Measurements from ENCODE around the gene PLEKHG5.

The PLEKHG5 gene

GRCh38 chr1:6462412-6463119 is 28.9 kb downstream of the PLEKHG5 start:
- H3K4me1 ChIP-seq (ENCODE audit: control extremely low read depth in 1 of 4, control insufficient read depth in 4 of 4, insufficient read depth in 4 of 4, low read length in 3 of 4): peaks cover 0 to 31% (median 29%) of the 10 kb centered on the region in 4 experiments
- H3K9me3 ChIP-seq (ENCODE audit: control extremely low read depth in 1 of 5, control insufficient read depth in 4 of 5, insufficient read depth in 2 of 5, low read depth in 1 of 5, low read length in 4 of 5): no peaks in the 10 kb centered on the region
- H3K27me3 ChIP-seq (replicated peaks in 2 of 5; ENCODE audit: control insufficient read depth in 4 of 5, insufficient read depth in 5 of 5, low read length in 4 of 5): peaks cover 0 to 54% (median 6%) of the 10 kb centered on the region in 5 experiments
- peaks cover 0 to 5% (median 0%) of the 10 kb centered on the region in 4 experiments for H3K36me3 ChIP-seq (ENCODE audit: control insufficient read depth in 4 of 4, insufficient read depth in 4 of 4, low read length in 3 of 4)
- DNase-seq: no peak
- H3K27ac ChIP-seq (ENCODE audit: insufficient read depth in 1 of 2, low read depth in 1 of 2, low read length in 2 of 2, poor library complexity in 1 of 2, severe bottlenecking in 2 of 2): no peak overlapping the region
- CTCF ChIA-PET: interaction anchor here (0.7 to 1.7 kb wide), 4 partner anchors 11 to 24 kb away, joined by 3 to 7 read pairs (median 4); no protein-coding TSS in a partner anchor
- no peak overlapping the region for H3K4me3 ChIP-seq (ENCODE audit: control insufficient read depth in 1 of 7, extremely low read depth in 1 of 7, insufficient read depth in 4 of 7, low read depth in 2 of 7, low read length in 6 of 7)
- 98% methylated on average over 7 of the region's 13 CpGs for WGBS (ENCODE audit: insufficient coverage)
- POLR2A ChIA-PET: no interaction called here

- H3K27me3 ChIP-seq (replicated peaks in 2 of 5; ENCODE audit: control insufficient read depth in 4 of 5, insufficient read depth in 5 of 5, low read length in 4 of 5): peaks cover 0 to 55% (median 8%) of the 10 kb centered on the region in 5 experiments
- POLR2A ChIA-PET: no interaction called here
These were observed 29.7 kb downstream of the PLEKHG5 start for GRCh38 chr1:6461538-6462411.

GRCh38 chr1:6461051-6461530 is 30.4 kb downstream of the PLEKHG5 start:
- Histone ChIP-seq H3K4me1 (ENCODE audit: control extremely low read depth in 1 of 4, control insufficient read depth in 4 of 4, insufficient read depth in 4 of 4, low read length in 3 of 4) (peaks cover 0 to 30% (median 28%) of the 10 kb centered on the region in 4 experiments), H3K27me3 (replicated peaks in 2 of 5; ENCODE audit: control insufficient read depth in 4 of 5, insufficient read depth in 5 of 5, low read length in 4 of 5) (peaks cover 0 to 55% (median 12%) of the 10 kb centered on the region in 5 experiments), H3K9me3 (ENCODE audit: control extremely low read depth in 1 of 5, control insufficient read depth in 4 of 5, insufficient read depth in 2 of 5, low read depth in 1 of 5, low read length in 4 of 5) (no peaks in the 10 kb centered on the region), H3K27ac (ENCODE audit: insufficient read depth in 1 of 2, low read depth in 1 of 2, low read length in 2 of 2, poor library complexity in 1 of 2, severe bottlenecking in 2 of 2) (no peak overlapping the region), H3K4me3 (ENCODE audit: control insufficient read depth in 1 of 7, extremely low read depth in 1 of 7, insufficient read depth in 4 of 7, low read depth in 2 of 7, low read length in 6 of 7) (no peak overlapping the region), H3K36me3 (ENCODE audit: control insufficient read depth in 4 of 4, insufficient read depth in 4 of 4, low read length in 3 of 4) (peaks cover 0 to 5% (median 0%) of the 10 kb centered on the region in 4 experiments)
- no peak for DNase-seq
- POLR2A ChIA-PET: no interaction called here
- 96% methylated on average over 40 of the region's 40 CpGs for WGBS (ENCODE audit: insufficient coverage)
- CTCF ChIA-PET: interaction anchor here (1.7 kb wide), 1 partner anchor 12 kb away, joined by 7 read pairs; no protein-coding TSS in a partner anchor

More at GRCh38 chr1:6461538-6462411, 29.7 kb downstream of the PLEKHG5 start:
- no peak for DNase-seq
- no peak overlapping the region for H3K27ac ChIP-seq (ENCODE audit: insufficient read depth in 1 of 2, low read depth in 1 of 2, low read length in 2 of 2, poor library complexity in 1 of 2, severe bottlenecking in 2 of 2)
- H3K36me3 ChIP-seq (ENCODE audit: control insufficient read depth in 4 of 4, insufficient read depth in 4 of 4, low read length in 3 of 4): peaks cover 0 to 5% (median 0%) of the 10 kb centered on the region in 4 experiments
- H3K4me3 ChIP-seq (ENCODE audit: control insufficient read depth in 1 of 7, extremely low read depth in 1 of 7, insufficient read depth in 4 of 7, low read depth in 2 of 7, low read length in 6 of 7): no peak overlapping the region
- peaks cover 0 to 31% (median 29%) of the 10 kb centered on the region in 4 experiments for H3K4me1 ChIP-seq (ENCODE audit: control extremely low read depth in 1 of 4, control insufficient read depth in 4 of 4, insufficient read depth in 4 of 4, low read length in 3 of 4)
- no peaks in the 10 kb centered on the region for H3K9me3 ChIP-seq (ENCODE audit: control extremely low read depth in 1 of 5, control insufficient read depth in 4 of 5, insufficient read depth in 2 of 5, low read depth in 1 of 5, low read length in 4 of 5)
- CTCF ChIA-PET: interaction anchor here (0.7 to 1.7 kb wide), 3 partner anchors 11 to 24 kb away, joined by 3 to 7 read pairs (median 3); no protein-coding TSS in a partner anchor
- 96% methylated on average over 47 of the region's 48 CpGs for WGBS (ENCODE audit: insufficient coverage)

GRCh38 chr1:6460301-6461050 is 31.0 kb downstream of the PLEKHG5 start:
- 34% methylated on average over 35 of the region's 39 CpGs for WGBS (ENCODE audit: insufficient coverage)
- POLR2A ChIA-PET: interaction anchor here (0.6 kb wide), 1 partner anchor 34 kb away, joined by 3 read pairs; no protein-coding TSS in a partner anchor
- Histone ChIP-seq H3K27me3 (replicated peaks in 2 of 5; ENCODE audit: control insufficient read depth in 4 of 5, insufficient read depth in 5 of 5, low read length in 4 of 5) (peaks cover 0 to 53% (median 14%) of the 10 kb centered on the region in 5 experiments), H3K36me3 (ENCODE audit: control insufficient read depth in 4 of 4, insufficient read depth in 4 of 4, low read length in 3 of 4) (peaks cover 0 to 5% (median 0%) of the 10 kb centered on the region in 4 experiments), H3K27ac (ENCODE audit: insufficient read depth in 1 of 2, low read depth in 1 of 2, low read length in 2 of 2, poor library complexity in 1 of 2, severe bottlenecking in 2 of 2) (no peak overlapping the region), H3K4me1 (ENCODE audit: control extremely low read depth in 1 of 4, control insufficient read depth in 4 of 4, insufficient read depth in 4 of 4, low read length in 3 of 4) (peaks cover 0 to 25% (median 23%) of the 10 kb centered on the region in 4 experiments), H3K9me3 (ENCODE audit: control extremely low read depth in 1 of 5, control insufficient read depth in 4 of 5, insufficient read depth in 2 of 5, low read depth in 1 of 5, low read length in 4 of 5) (no peaks in the 10 kb centered on the region), H3K4me3 (ENCODE audit: control insufficient read depth in 1 of 7, extremely low read depth in 1 of 7, insufficient read depth in 4 of 7, low read depth in 2 of 7, low read length in 6 of 7) (peak overlapping the region in 3 of 7 experiments; percentile 5 to 42 (median 37))
- no peak for DNase-seq
- CTCF ChIA-PET: interaction anchor here (0.7 to 1.6 kb wide), 3 partner anchors 13 to 256 kb away, joined by 3 to 6 read pairs (median 3); no protein-coding TSS in a partner anchor

GRCh38 chr1:6459850-6460265 is 31.6 kb downstream of the PLEKHG5 start:
- Histone ChIP-seq H3K36me3 (ENCODE audit: control insufficient read depth in 4 of 4, insufficient read depth in 4 of 4, low read length in 3 of 4) (peaks cover 0 to 5% (median 0%) of the 10 kb centered on the region in 4 experiments), H3K27ac (ENCODE audit: insufficient read depth in 1 of 2, low read depth in 1 of 2, low read length in 2 of 2, poor library complexity in 1 of 2, severe bottlenecking in 2 of 2) (no peak overlapping the region), H3K4me3 (ENCODE audit: control insufficient read depth in 1 of 7, extremely low read depth in 1 of 7, insufficient read depth in 4 of 7, low read depth in 2 of 7, low read length in 6 of 7) (peak overlapping the region in 3 of 7 experiments; percentile 13 to 42 (median 37)), H3K4me1 (ENCODE audit: control extremely low read depth in 1 of 4, control insufficient read depth in 4 of 4, insufficient read depth in 4 of 4, low read length in 3 of 4) (peaks cover 0 to 25% (median 23%) of the 10 kb centered on the region in 4 experiments), H3K27me3 (replicated peaks in 2 of 5; ENCODE audit: control insufficient read depth in 4 of 5, insufficient read depth in 5 of 5, low read length in 4 of 5) (peaks cover 0 to 54% (median 14%) of the 10 kb centered on the region in 5 experiments), H3K9me3 (ENCODE audit: control extremely low read depth in 1 of 5, control insufficient read depth in 4 of 5, insufficient read depth in 2 of 5, low read depth in 1 of 5, low read length in 4 of 5) (no peaks in the 10 kb centered on the region)
- DNase-seq: peak in 2 of 3 donors; percentile 58 to 64
- WGBS (ENCODE audit: insufficient coverage): 3% methylated on average over 15 of the region's 18 CpGs
- CTCF ChIA-PET: interaction anchor here (0.7 to 1.6 kb wide), 5 partner anchors 10 to 256 kb away, joined by 3 to 6 read pairs (median 3); no protein-coding TSS in a partner anchor
- POLR2A ChIA-PET: no interaction called here

- Histone ChIP-seq H3K4me3 (ENCODE audit: control insufficient read depth in 1 of 7, extremely low read depth in 1 of 7, insufficient read depth in 4 of 7, low read depth in 2 of 7, low read length in 6 of 7) (no peak overlapping the region), H3K27me3 (replicated peaks in 2 of 5; ENCODE audit: control insufficient read depth in 4 of 5, insufficient read depth in 5 of 5, low read length in 4 of 5) (peaks cover 0 to 82% (median 19%) of the 10 kb centered on the region in 5 experiments), H3K36me3 (ENCODE audit: control insufficient read depth in 4 of 4, insufficient read depth in 4 of 4, low read length in 3 of 4) (peaks cover 0 to 2% (median 0%) of the 10 kb centered on the region in 4 experiments), H3K9me3 (ENCODE audit: control extremely low read depth in 1 of 5, control insufficient read depth in 4 of 5, insufficient read depth in 2 of 5, low read depth in 1 of 5, low read length in 4 of 5) (no peaks in the 10 kb centered on the region), H3K4me1 (ENCODE audit: control extremely low read depth in 1 of 4, control insufficient read depth in 4 of 4, insufficient read depth in 4 of 4, low read length in 3 of 4) (peaks cover 0 to 27% (median 26%) of the 10 kb centered on the region in 4 experiments), H3K27ac (ENCODE audit: insufficient read depth in 1 of 2, low read depth in 1 of 2, low read length in 2 of 2, poor library complexity in 1 of 2, severe bottlenecking in 2 of 2) (no peak overlapping the region)
- DNase-seq: no peak
- ChIA-PET CTCF (interaction anchor here (0.7 to 1.5 kb wide), 2 partner anchors 16 to 106 kb away, joined by 4 to 6 read pairs; no protein-coding TSS in a partner anchor), POLR2A (no interaction called here)
- WGBS (ENCODE audit: insufficient coverage): 91% methylated on average over 9 of the region's 11 CpGs
These were observed 34.5 kb downstream of the PLEKHG5 start for GRCh38 chr1:6456800-6457466.

All from common myeloid progenitor, CD34-positive (primary cell).